ENCODE results near the gene ZMYND8.

The ZMYND8 gene

DNA sequence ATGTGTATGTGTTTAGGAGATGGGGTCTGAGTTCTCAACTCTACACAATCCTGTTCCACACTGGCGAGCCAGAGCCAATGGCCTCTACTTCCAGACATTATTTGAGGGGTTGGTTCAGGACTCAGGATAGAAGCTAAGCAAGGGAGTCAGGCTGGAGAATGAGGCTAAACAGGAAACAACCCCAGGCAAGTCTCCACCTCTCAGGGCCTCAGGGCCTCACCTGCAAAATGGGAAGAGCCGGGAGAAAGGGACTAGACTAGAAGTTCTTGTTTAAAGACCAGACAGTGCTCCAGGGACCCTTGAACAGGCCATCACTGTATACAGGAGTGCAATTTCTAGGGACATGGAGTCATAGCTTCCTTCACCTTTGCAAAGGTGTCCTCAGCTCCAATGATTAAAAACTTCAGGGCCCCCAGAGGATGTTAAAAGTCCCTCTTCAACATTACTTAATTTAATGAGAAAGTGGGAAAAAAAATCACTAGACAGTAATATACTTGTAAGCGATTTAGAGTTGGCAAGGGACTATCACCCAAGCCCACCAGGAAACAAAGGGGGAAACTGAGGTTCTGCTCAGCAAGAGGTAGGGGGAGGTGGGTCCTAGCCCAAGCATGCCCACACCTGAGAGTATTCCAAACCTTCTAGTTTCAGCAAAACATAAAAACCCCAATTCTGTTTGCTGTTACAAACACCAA is 41.7 kb downstream of the ZMYND8 start:
- H3K4me3 ChIP-seq (ENCODE audit: low read depth, low read length) = no peak overlapping the region
- peaks cover 4 to 19% of the 10 kb centered on the region in 2 experiments; a peak in 2 of 3 replicates for H3K36me3 ChIP-seq (ENCODE audit: control insufficient read depth in 2 of 2, insufficient read depth in 1 of 2, low read length in 2 of 2)
- CTCF ChIA-PET = no interaction called here
- no peak overlapping the region for H3K27ac ChIP-seq (ENCODE audit: extremely low read depth, low read depth, low read length)
- TF ChIP-seq KLF9 (tag by site-specific recombination; IDR thresholded peaks at IDR 0.05; ENCODE audit: low read depth) (no peak), ZNF335 (tag by site-specific recombination; conservative IDR thresholded peaks at IDR 0.05) (no peak), ZNF311 (tag by site-specific recombination; IDR thresholded peaks at IDR 0.05; ENCODE audit: borderline replicate concordance) (no peak), ZNF585B (tag by site-specific recombination; IDR thresholded peaks at IDR 0.05) (no peak), ZNF274 (IDR thresholded peaks at IDR 0.05; ENCODE audit: low read length) (no peak), ZNF274 (tag by site-specific recombination; IDR thresholded peaks at IDR 0.05; ENCODE audit: borderline replicate concordance) (no peak), OVOL3 (tag by site-specific recombination; IDR thresholded peaks at IDR 0.05) (no peak), GLIS1 (tag by site-specific recombination; IDR thresholded peaks at IDR 0.05) (no peak)
- TF ChIP-seq, protein P1, sequence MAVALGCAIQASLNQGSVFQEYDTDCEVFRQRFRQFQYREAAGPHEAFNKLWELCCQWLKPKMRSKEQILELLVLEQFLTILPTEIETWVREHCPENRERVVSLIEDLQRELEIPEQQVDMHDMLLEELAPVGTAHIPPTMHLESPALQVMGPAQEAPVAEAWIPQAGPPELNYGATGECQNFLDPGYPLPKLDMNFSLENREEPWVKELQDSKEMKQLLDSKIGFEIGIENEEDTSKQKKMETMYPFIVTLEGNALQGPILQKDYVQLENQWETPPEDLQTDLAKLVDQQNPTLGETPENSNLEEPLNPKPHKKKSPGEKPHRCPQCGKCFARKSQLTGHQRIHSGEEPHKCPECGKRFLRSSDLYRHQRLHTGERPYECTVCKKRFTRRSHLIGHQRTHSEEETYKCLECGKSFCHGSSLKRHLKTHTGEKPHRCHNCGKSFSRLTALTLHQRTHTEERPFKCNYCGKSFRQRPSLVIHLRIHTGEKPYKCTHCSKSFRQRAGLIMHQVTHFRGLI (tag by site-specific recombination; IDR thresholded peaks at IDR 0.05) = no peak
- TF ChIP-seq, protein P2, sequence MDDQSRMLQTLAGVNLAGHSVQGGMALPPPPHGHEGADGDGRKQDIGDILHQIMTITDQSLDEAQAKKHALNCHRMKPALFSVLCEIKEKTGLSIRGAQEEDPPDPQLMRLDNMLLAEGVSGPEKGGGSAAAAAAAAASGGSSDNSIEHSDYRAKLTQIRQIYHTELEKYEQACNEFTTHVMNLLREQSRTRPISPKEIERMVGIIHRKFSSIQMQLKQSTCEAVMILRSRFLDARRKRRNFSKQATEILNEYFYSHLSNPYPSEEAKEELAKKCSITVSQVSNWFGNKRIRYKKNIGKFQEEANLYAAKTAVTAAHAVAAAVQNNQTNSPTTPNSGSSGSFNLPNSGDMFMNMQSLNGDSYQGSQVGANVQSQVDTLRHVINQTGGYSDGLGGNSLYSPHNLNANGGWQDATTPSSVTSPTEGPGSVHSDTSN (CRISPR knock-in tag; IDR thresholded peaks at IDR 0.05) = no peak
- TF ChIP-seq, protein P3, sequence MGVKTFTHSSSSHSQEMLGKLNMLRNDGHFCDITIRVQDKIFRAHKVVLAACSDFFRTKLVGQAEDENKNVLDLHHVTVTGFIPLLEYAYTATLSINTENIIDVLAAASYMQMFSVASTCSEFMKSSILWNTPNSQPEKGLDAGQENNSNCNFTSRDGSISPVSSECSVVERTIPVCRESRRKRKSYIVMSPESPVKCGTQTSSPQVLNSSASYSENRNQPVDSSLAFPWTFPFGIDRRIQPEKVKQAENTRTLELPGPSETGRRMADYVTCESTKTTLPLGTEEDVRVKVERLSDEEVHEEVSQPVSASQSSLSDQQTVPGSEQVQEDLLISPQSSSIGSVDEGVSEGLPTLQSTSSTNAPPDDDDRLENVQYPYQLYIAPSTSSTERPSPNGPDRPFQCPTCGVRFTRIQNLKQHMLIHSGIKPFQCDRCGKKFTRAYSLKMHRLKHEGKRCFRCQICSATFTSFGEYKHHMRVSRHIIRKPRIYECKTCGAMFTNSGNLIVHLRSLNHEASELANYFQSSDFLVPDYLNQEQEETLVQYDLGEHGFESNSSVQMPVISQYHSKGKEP (tag by site-specific recombination; IDR thresholded peaks at IDR 0.05) = no peak
- no peaks in the 10 kb centered on the region for H3K9me3 ChIP-seq (ENCODE audit: control insufficient read depth, insufficient read depth, low read depth, low read length)
- peaks cover 26% of the 10 kb centered on the region for H3K4me1 ChIP-seq (ENCODE audit: control insufficient read depth, insufficient read depth, low read length)
- POLR2A ChIA-PET = interaction anchor here (1.0 kb wide), 1 partner anchor 42 kb away, joined by 3 read pairs; the partner anchor contains the start of gene ZMYND8

DNA sequence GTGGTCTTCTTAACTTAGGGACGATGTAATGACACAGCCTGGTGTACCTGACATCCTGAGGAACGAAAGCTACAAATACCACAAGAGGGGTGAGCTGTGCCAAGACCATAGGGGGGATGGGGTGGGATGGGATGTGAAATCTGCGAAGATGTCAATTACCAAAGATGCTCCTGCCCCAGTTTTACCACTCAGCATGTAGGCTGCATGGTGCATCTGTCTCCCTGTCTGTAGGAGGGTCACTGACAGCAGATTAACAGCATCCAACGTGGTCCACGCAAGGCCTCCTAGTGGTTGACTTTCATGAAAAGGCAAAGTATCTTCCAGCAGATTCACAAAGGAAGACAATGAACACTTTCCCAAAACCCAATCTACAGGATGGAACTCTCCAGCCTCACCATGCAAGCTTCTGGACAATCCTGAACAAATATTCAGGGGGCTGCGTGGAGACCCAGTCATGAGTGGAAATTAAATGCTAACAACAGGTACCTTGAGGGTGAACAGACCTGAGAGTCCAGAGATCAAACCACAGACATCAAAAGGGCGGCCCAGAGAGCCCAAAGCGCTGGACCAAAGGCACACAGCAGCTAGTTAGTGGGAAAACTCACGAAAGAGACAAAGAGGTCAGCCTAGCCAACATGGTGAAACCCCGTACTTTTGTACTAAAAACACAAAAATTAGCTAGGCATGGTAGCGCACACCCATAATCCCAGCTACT is 44.4 kb downstream of the ZMYND8 start:
- Histone ChIP-seq H3K4me3 (ENCODE audit: low read depth, low read length) (no peak overlapping the region), H3K9me3 (ENCODE audit: control insufficient read depth, insufficient read depth, low read depth, low read length) (no peaks in the 10 kb centered on the region), H3K36me3 (ENCODE audit: control insufficient read depth in 2 of 2, insufficient read depth in 1 of 2, low read length in 2 of 2) (peaks cover 13 to 32% of the 10 kb centered on the region in 2 experiments; a peak in 2 of 3 replicates), H3K4me1 (ENCODE audit: control insufficient read depth, insufficient read depth, low read length) (peaks cover 11% of the 10 kb centered on the region), H3K27ac (ENCODE audit: extremely low read depth, low read depth, low read length) (no peak overlapping the region)
- ChIA-PET CTCF (interaction anchor here (0.6 to 2.0 kb wide), 2 partner anchors 62 to 72 kb away, joined by 3 to 8 read pairs; no protein-coding TSS in a partner anchor), POLR2A (interaction anchor here (0.5 kb wide), 1 partner anchor 22 kb away, joined by 3 read pairs; no protein-coding TSS in a partner anchor)
- TF ChIP-seq, protein P4, sequence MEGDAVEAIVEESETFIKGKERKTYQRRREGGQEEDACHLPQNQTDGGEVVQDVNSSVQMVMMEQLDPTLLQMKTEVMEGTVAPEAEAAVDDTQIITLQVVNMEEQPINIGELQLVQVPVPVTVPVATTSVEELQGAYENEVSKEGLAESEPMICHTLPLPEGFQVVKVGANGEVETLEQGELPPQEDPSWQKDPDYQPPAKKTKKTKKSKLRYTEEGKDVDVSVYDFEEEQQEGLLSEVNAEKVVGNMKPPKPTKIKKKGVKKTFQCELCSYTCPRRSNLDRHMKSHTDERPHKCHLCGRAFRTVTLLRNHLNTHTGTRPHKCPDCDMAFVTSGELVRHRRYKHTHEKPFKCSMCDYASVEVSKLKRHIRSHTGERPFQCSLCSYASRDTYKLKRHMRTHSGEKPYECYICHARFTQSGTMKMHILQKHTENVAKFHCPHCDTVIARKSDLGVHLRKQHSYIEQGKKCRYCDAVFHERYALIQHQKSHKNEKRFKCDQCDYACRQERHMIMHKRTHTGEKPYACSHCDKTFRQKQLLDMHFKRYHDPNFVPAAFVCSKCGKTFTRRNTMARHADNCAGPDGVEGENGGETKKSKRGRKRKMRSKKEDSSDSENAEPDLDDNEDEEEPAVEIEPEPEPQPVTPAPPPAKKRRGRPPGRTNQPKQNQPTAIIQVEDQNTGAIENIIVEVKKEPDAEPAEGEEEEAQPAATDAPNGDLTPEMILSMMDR (tag by site-specific recombination; IDR thresholded peaks at IDR 0.05) = no peak
- TF ChIP-seq YY2 (tag by site-specific recombination; IDR thresholded peaks at IDR 0.05) (no peak), ZNF514 (tag by site-specific recombination; IDR thresholded peaks at IDR 0.05) (no peak), ZFP3 (tag by site-specific recombination; IDR thresholded peaks at IDR 0.05; ENCODE audit: low read depth) (no peak), ZNF140 (tag by site-specific recombination; IDR thresholded peaks at IDR 0.05) (no peak), ZNF223 (tag by site-specific recombination; IDR thresholded peaks at IDR 0.05) (no peak), ZNF747 (tag by site-specific recombination; IDR thresholded peaks at IDR 0.05) (no peak), ZNF221 (tag by site-specific recombination; IDR thresholded peaks at IDR 0.05; ENCODE audit: borderline replicate concordance) (no peak), ZNF37A (tag by site-specific recombination; IDR thresholded peaks at IDR 0.05) (no peak), ZNF211 (tag by site-specific recombination; IDR thresholded peaks at IDR 0.05; ENCODE audit: low read depth) (no peak)

All from HEK293 (cell line).